IPS-NIHi7 (cell line): Measurements from ENCODE around the gene PNPO.

Experiments used
- DNase-seq: peaks from one replicate; pipeline ENCODE4 v3.0.0; 2012; ENCODE audit warnings: mixed read lengths; ENCODE audit errors: extremely low spot score

PNPO gene

GRCh38 chr17:47941246-47942095 lies at the start of gene PNPO:
PNPO (plus strand) TSS chr17:47941571; CDS start chr17:47941676, 105 bp downstream.
- peak; percentile 98 for DNase-seq

- no peak for DNase-seq
These were observed 46.6 kb upstream of the PNPO start for GRCh38 chr17:47894498-47895346.

GRCh38 chr17:47895347-47895855 lies 46.0 kb upstream of the PNPO start:
- no peak for DNase-seq

GRCh38 chr17:47895856-47896671 lies 45.3 kb upstream of the PNPO start, which contains the start of gene SP2:
SP2 (plus strand) TSS chr17:47896236; CDS start chr17:47896287, 51 bp downstream.
- DNase-seq = peak; percentile 99

GRCh38 chr17:47896672-47897490 lies 44.5 kb upstream of the PNPO start:
- no peak for DNase-seq

GRCh38 chr17:47897561-47897960 lies 43.8 kb upstream of the PNPO start:
- DNase-seq = no peak

GRCh38 chr17:47898241-47898640 lies 43.1 kb upstream of the PNPO start:
- no peak for DNase-seq

GRCh38 chr17:47899643-47900042 lies 41.7 kb upstream of the PNPO start:
- no peak for DNase-seq

GRCh38 chr17:47901423-47901822 lies 39.9 kb upstream of the PNPO start:
- DNase-seq = no peak

- peak; percentile 79 for DNase-seq
These were observed 39.2 kb upstream of the PNPO start for GRCh38 chr17:47902039-47902744.

- no peak for DNase-seq
These were observed 36.1 kb upstream of the PNPO start for GRCh38 chr17:47905221-47905733.

GRCh38 chr17:47906443-47906842 lies 34.9 kb upstream of the PNPO start:
- no peak for DNase-seq

- DNase-seq = no peak
These were observed 33.3 kb upstream of the PNPO start for GRCh38 chr17:47907932-47908562.

- no peak for DNase-seq
These were observed 28.3 kb upstream of the PNPO start for GRCh38 chr17:47913050-47913449.

- DNase-seq = no peak
These were observed 26.9 kb upstream of the PNPO start for GRCh38 chr17:47914306-47914948.

GRCh38 chr17:47915776-47916398 lies 25.5 kb upstream of the PNPO start:
- no peak for DNase-seq

GRCh38 chr17:47916489-47917208 lies 24.7 kb upstream of the PNPO start:
- no peak for DNase-seq

GRCh38 chr17:47917581-47917980 lies 23.8 kb upstream of the PNPO start:
- no peak for DNase-seq
